Omental fat pad (tissue), 4 donors: Measurements from ENCODE around the gene CAMSAP2. TPM values are rescaled to one million over a fixed set of nuclear protein-coding genes. Genes with fewer than 3 reads are reported as not detected.
A peak's percentile ranks its signal among the peaks of the same experiment; 100 is the strongest.
"Not testable (repeated sequence)": the region's sequence is repeated elsewhere in the genome, so short reads cannot be mapped to it uniquely, and the experiment has no call there.

Experiments
- ATAC-seq: fragments of 150-250 bp; one replicate; pipeline ENCODE4 v1.9.1; 2016; ENCODE audit warnings: mild to moderate bottlenecking, moderate library complexity; ENCODE audit not compliant: low FRiP score
- DNase-seq: peaks from one replicate; pipeline ENCODE4 v3.0.0-alpha.2; 2019; ENCODE audit warnings: low spot score
- CTCF ChIP-seq, 3 donors: fragments of 450-650 bp; IDR thresholded peaks; one replicate each; pipeline ENCODE4 v1.5.1; 2016 to 2017; ENCODE audit warnings: antibody characterized with exemption in 3 of 3, mild to moderate bottlenecking in 3 of 3, moderate library complexity in 2 of 3
- total RNA-seq, 4 donors: library from RNA; depleted of rRNA; stranded (reverse); fragments of >200 nt; gene quantifications; one replicate each; pipeline ENCODE4 v1.1.0, GENCODE V29; 2016

The CAMSAP2 gene
- total RNA-seq, 4 donors from 2014 or later, result 37.2 to 65.2 (median 44.5) TPM

GRCh38 chr1:200738949-200739651 is 407 bp downstream of the CAMSAP2 start:
- ATAC-seq (peak; percentile 92), DNase-seq (peak; percentile 51)
- no peak for TF ChIP-seq CTCF (IDR thresholded peaks at IDR 0.05)

- ATAC-seq (no peak), DNase-seq (peak; percentile 45)
- TF ChIP-seq CTCF (IDR thresholded peaks at IDR 0.05), result no peak
Measured at GRCh38 chr1:200739702-200740570, 1.2 kb downstream of the CAMSAP2 start.

- DNase-seq (no peak), ATAC-seq (no peak)
- no peak for TF ChIP-seq CTCF (IDR thresholded peaks at IDR 0.05)
Measured at GRCh38 chr1:200740571-200741208, 2.0 kb downstream of the CAMSAP2 start.

GRCh38 chr1:200741551-200742207 is 3.0 kb downstream of the CAMSAP2 start:
- DNase-seq, result no peak
- no peak for ATAC-seq
- no peak for TF ChIP-seq CTCF (IDR thresholded peaks at IDR 0.05)

GRCh38 chr1:200744143-200744542 is 5.5 kb downstream of the CAMSAP2 start:
- DNase-seq (no peak), ATAC-seq (no peak)
- no peak for TF ChIP-seq CTCF (IDR thresholded peaks at IDR 0.05)

- no peak for DNase-seq
- ATAC-seq, result no peak
- no peak for TF ChIP-seq CTCF (IDR thresholded peaks at IDR 0.05)
Measured at GRCh38 chr1:200749090-200749489, 10.4 kb downstream of the CAMSAP2 start.

GRCh38 chr1:200750749-200751148 is 12.1 kb downstream of the CAMSAP2 start:
- not testable (repeated sequence) for ATAC-seq, DNase-seq
